DLD1 (cell line): Measurements from ENCODE around the gene ANKRD40.

Experiments
- in situ Hi-C: cut with HindIII; loops from 2 replicates; pipeline ENCODE4 v1.10.0; 2017; ENCODE audit warnings: low sequenced_read_pairs

ANKRD40 gene

GRCh38 chr17:50672831-50673551 is 34.7 kb downstream of the ANKRD40 start:
- in situ Hi-C loops = no loop called here

GRCh38 chr17:50672071-50672470 is 35.6 kb downstream of the ANKRD40 start:
- in situ Hi-C loops = no loop called here

- in situ Hi-C loops = no loop called here
These were observed 38.7 kb downstream of the ANKRD40 start for GRCh38 chr17:50668838-50669581.

- in situ Hi-C loops = no loop called here
These were observed 39.5 kb downstream of the ANKRD40 start for GRCh38 chr17:50668025-50668837.

- in situ Hi-C loops = no loop called here
These were observed 40.3 kb downstream of the ANKRD40 start for GRCh38 chr17:50667259-50668024.

GRCh38 chr17:50666316-50666715 is 41.4 kb downstream of the ANKRD40 start:
- in situ Hi-C loops = no loop called here

- in situ Hi-C loops = no loop called here
These were observed 41.9 kb downstream of the ANKRD40 start for GRCh38 chr17:50665838-50666237.

GRCh38 chr17:50664788-50665458 is 42.8 kb downstream of the ANKRD40 start:
- in situ Hi-C loops = no loop called here

GRCh38 chr17:50663812-50664374 is 43.8 kb downstream of the ANKRD40 start:
- in situ Hi-C loops = no loop called here

- in situ Hi-C loops = no loop called here
These were observed 45.0 kb downstream of the ANKRD40 start for GRCh38 chr17:50662632-50663225.

- in situ Hi-C loops = no loop called here
These were observed 45.8 kb downstream of the ANKRD40 start for GRCh38 chr17:50661795-50662391.

- in situ Hi-C loops = no loop called here
These were observed 46.4 kb downstream of the ANKRD40 start for GRCh38 chr17:50661348-50661747.

- in situ Hi-C loops = no loop called here
These were observed 46.8 kb downstream of the ANKRD40 start for GRCh38 chr17:50660887-50661345.

- in situ Hi-C loops = no loop called here
These were observed 47.5 kb downstream of the ANKRD40 start for GRCh38 chr17:50660042-50660886.

GRCh38 chr17:50659179-50659578 is 48.5 kb downstream of the ANKRD40 start:
- in situ Hi-C loops = no loop called here

GRCh38 chr17:50658616-50659015 is 49.1 kb downstream of the ANKRD40 start:
- in situ Hi-C loops = no loop called here

- in situ Hi-C loops = no loop called here
These were observed 50.1 kb downstream of the ANKRD40 start for GRCh38 chr17:50657627-50658026.

GRCh38 chr17:50657054-50657453 is 50.7 kb downstream of the ANKRD40 start:
- in situ Hi-C loops = no loop called here
